Activated CD4-positive, CD25-positive, alpha-beta regulatory T cell treated with anti-CD3 and anti-CD28 coated beads, Interleukin-2, amount 50 U/mL, for 16 hours (primary cell): Measurements from ENCODE around the gene ALOX5AP.
A peak's percentile ranks its signal among the peaks of the same experiment; 100 is the strongest.

Experiments used
- DNase-seq: peaks from one replicate; pipeline ENCODE4 v3.0.0-alpha.2; 2020; ENCODE audit warnings: low read depth, low spot score

Gene ALOX5AP

DNA sequence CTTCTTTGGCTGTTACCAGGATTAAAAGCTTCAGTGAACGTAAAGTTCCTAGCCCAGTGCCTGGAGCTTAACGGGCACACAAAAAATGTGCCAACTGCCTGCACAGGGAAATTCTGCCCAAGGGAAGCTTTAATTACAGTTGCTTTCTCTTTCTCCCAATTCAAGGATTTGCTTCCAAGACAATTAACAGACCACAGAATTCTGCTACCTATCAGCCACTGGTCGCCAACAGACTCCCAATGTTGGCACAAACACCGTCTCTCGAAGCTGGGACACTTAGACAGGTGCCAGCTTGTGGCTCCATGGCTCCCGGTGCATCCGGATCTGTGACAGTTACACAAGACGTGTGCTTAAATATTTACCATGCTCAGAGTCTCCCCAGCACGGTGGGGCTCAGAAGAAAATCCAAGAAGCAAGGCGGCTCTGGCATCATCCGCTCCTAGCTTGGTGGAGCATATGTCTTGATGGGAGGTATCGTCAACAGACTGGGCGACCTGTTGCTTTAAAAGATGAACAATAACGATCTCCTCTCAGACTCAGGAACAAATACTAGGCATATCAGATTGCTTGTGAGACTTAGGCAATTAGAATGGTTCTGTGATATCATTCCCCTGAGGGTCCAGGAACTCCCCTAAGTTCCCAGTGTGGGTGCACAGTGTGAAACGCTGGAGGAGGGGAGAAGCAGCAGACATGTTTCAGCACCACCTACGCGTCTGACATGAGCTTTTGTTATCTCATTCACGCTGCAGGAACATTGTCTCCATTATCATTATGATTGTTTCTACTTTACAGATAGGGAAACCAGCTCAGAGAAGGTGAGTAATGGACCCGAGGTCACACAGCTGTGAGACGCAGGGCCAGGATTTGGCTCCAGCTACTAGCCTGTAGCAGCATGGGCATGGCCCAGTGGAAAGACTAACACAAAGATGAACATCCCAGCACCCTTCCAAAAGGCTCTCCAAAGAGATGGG is 61.6 kb downstream of the ALOX5AP start:
- DNase-seq: no peak

DNA sequence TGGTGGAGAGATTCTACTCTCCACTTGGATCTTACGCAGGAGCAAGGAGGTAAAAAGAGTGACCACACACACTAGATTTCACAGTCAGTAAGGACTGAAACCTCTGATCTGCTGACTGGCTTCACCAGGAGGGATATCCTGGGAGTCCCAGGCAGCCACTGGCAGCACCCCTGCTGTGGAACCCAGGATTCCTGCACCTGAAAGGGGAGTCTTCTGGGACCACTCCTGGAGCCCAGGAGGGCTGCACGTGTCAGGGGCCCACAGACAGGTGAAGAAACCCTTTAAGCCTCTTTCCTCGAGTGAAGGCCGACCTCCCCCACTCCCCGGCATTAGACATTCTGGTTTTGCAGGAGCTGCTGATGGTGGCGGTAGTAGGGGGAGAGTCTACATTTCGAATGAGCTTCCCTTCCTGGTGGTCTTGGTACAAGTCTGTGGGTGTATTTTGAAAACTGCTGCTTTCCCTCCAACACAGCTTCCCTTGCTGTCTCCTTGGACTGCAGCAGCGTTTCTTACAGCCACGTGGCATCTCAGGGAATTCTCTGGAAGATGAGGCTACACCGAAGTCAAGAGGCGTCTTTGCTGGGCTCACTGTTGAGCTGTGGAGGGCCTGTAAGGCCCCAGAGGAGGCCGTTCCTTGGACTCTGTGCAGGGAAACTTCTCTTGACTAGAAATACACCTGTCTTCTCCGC is 62.6 kb downstream of the ALOX5AP start:
- no peak for DNase-seq

DNA sequence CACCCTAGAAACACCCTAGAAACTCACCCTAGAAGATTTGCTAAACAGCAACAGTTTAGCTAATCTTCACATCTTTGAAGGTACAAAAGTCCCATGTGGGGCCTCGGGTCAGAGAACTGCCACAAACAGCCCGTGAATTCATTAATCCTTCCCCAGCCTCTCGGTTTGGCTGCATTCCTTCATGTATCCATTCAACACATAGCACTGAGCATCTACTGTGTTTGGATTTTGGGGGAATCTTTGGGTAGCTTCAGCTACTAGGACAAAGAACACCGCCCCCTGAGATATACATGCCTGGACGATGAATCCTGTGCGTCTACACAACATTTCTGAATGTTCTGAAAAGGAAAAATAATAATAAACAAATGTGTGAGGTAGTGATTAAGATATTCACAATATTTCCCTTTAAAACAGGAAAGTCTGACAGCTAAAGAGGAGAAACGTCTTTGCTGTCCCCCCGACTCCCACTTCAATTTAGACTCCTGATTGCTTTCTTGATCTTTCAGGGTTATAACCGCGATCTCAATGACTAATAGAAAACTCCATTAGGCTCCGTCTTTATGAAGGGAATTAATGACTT is 63.5 kb downstream of the ALOX5AP start:
- DNase-seq: no peak

DNA sequence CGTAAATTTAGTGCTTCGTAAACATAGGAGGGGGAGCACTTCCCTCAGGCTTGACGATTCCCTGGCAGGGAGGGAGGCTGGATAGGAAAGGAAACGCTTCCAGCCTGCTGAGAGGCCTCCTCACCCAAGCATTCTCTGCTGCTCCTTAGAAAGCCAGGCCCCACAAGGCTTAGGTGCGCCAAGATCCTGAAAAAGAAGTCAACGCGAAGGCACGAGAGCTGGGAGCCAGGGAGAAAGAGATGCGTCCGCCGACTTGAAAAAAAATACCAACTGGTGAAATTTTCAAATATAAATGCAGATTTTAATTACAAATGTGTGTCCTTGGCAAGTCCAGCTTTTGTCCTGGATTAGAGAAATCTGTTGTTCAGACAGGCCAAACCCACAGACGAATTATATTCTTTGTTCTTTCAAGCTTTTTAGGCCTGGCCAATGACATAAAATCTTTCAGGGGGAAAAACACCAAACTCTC is 64.0 kb downstream of the ALOX5AP start:
- DNase-seq: no peak

DNA sequence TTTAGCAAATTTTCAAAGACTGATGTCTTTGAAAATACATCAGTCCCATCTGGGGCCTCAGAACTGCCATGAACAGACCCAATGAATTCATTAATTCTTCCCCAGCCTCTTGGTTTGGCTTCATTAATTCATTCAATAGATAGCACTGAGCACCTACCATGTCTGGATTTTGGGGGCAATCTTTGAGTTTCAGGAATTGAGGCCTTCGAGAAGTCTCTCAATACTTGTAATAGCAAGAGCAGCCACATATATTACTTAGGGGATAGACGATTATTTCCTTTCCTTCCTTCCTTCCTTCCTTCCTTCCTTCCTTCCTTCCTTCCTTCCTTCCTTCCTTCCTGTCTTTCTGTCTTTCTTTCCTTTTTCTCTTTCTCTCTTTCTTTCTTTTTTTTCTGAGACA is 64.8 kb downstream of the ALOX5AP start:
- no peak for DNase-seq

DNA sequence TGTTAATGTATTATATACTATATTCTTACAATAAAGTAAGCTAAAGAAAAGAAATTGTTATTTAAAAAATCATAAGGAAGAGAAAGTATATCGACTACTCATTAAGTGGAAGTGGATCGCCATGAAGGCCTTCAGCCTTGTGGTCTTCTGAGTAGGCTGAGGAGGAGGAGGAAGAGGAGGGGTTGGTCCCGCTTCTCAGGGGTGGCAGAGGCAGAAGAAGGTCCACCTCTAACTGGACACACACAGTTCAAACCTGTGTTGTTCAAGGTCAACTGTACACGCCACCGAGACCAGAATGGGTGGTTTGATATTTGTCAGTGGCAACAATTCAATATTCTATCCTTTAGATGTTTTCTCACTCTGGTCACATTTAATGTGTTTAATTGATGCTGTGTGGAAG is 67.2 kb downstream of the ALOX5AP start:
- DNase-seq: no peak

DNA sequence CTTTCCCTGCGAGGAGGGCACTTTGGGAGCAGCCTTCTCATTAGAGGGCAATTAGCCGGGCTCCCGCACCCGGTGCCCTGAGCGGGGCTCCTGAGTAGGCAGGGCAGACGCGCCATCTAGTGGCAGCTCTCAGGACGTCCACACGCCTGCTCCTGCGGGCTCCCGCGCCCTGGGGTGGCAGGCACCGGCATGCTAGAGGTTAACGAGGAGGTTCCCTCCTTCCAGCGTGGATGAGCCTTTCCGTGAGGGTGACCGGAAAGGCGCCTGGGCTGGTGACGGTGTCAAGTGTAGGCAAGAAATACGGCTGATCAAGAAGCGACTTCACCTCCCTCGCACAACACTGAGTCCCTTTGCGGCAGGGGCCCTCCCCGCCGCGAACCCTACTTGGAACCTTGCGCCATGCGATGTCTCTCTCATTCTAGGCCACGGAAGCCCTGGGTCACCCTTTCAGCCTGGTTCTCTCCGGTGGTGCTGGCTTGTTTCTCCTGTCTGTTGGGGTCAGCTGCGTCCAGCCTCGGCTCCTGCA is 67.7 kb downstream of the ALOX5AP start:
- peak; percentile 44 for DNase-seq

DNA sequence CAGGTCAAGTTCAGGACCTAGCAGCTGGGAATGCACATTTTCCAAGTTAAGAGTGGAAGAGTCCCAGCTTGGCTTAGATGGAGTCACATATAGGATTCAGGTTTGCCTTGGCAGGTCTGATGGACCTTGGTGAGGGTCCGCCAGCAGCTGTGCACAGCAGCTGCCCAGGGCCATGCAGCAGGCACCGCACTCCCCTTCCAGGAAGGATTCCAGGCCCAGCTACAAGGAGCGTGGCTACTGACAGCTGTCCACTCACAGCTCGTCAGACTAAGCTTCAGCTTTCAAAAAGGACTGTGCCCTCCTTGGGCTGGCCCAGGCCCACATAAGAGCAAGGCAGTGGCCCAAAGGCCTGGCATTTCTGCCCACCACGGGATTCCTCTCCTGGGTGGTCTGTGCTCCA is 68.4 kb downstream of the ALOX5AP start:
- no peak for DNase-seq

DNA sequence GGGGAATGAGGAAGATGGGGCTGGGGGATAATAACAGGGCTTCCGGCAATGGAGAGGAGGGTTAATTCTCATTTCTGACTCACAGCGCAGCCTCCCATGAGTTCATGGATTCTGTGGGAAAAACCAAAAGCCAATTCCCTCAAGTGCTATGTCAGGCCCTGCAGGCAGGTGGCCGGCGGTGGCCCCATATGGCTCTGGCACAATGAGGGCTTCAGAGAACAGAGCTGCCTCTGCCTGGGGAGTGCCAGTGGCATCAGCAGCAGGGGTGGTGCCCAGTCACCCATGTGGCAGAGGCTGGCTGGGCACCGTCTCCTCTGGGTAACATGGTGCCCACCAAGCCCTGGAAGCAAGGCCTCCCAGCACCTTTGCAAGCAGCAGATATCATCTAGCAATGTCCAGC is 69.1 kb downstream of the ALOX5AP start:
- no peak for DNase-seq

DNA sequence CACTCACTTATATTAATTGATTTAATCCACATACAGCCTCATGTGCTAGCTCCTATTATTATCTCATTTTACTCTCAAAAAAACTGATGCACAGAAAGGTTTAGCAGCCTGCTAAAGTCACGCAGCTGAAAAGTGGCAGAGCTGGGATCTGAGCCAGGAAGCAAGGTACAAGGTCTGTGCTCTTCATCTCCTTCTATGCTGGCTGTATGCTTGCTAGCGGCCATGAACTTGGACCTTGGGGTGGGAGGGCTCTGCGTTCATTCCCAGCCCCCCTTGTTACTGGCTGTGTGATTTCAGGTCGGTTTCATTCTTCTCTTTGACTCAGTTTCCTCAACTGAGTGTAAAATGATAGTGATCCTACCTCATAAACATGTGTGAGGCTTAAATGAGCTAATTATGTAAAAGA is 69.8 kb downstream of the ALOX5AP start:
- no peak for DNase-seq

DNA sequence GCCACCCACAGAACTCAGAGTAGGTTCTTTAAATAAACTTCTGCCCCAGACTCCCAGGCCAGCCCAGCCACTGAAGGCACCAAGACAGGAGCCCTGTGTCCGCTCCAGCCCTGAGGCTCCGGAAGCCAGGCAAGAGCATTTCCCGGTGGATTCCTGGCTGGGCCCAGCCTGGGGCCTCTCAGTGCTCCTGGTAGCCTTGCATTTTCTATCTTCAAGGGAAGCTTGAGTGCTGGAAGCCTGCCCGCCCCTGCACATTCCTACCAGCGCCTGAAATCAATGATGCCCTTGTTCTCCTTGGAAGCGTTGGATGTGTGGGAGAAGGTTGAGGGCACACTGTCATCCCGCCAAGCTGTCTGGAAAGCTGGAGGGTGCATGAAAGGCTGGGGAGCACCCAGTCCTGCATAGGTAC is 70.3 kb downstream of the ALOX5AP start:
- no peak for DNase-seq

DNA sequence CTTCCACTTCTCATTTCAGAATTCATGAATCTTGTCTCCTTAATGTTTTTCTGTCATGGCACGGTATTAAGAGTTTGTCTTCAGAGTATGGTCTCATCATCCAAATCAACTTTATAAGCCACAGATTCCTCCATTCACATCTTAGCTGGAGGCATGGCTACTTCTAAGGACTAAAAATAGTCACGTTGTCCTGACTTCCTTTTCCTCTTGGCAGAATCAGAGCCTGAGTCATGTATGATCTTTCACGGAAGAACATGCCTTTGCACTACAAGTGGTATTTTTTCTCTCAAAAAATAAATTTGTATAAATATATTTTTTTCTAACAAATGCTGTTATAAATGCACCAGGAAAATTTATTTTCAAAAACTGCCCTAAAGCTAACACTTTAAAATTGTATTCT is 71.4 kb downstream of the ALOX5AP start:
- no peak for DNase-seq

DNA sequence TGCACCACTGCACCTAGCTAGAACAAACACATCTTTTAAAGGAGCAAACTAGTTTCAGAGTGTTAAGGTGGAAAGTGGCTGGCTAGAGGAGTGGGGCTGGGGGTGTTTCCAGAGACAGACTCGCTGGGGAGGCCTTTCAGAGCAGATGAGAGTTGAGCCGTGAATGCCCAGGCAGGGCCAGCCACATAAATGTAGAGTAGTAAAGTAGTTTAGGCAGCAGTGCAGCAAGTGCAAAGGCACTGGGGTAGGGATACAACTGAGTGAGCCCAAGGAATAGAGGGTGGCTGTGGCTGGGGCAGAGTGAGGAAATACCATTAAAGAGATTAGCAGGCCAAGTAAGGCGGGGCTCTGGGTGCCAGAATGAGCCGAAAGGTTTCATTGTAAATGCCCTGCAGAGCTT is 72.0 kb downstream of the ALOX5AP start:
- no peak for DNase-seq

DNA sequence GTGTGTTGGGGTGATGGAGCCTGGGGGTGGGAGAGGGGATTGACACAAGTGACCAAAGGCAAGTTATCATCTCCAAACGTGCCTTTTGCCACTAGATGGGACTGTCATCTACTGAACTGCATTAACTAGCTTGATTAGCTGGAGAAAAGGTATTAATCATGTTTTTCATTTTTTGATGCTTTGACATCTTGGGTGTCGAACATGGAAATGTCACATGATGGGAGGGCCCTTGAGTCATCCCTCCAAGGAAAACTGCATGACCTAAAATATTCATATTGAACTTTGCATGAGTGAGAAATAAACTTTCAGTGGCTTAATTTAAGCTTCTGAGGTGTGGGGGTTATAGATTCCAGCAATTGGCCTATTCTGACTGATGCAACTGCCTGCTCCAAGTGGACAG is 73.3 kb downstream of the ALOX5AP start:
- DNase-seq: no peak

DNA sequence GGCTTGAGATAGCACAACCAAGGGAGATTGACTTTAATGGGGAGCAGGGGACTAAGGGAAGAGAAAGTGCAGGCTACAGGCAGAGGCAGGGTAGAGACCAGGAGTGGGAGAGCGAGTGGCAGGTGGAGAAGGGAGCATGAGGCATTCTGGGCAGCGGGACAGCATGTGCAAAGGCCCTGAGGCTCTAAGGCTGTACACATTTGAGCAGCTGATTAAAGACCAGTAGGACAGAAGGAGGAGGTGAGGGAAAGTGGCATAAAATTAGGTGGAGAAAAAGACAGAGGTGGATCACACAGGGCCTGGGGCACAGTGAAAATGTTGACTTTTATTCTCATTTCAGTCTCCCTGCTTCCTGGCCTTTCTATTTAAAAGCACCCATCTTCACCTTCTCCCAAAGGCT is 74.4 kb downstream of the ALOX5AP start:
- DNase-seq: no peak

DNA sequence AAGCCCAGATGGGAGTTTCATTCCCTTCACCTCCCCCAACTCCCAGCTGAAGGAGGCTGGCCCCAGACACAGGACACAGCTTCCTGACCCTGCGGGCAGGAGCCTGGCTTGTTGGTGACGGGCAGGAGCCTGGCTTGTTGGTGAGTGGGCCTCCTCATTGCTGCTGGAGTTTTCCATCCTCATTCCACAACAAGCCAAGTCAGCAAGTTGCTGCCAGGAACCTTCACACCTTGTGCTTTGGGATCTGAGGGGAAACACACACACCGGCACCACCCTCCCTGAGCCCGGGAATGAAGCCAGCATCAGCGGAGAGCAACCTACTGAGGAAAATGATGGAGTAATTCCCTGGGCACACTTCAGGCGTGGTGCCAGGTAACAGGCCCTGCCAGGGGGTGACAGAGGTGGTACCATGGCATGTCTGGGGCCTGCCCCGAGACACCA is 74.9 kb downstream of the ALOX5AP start:
- DNase-seq: no peak

DNA sequence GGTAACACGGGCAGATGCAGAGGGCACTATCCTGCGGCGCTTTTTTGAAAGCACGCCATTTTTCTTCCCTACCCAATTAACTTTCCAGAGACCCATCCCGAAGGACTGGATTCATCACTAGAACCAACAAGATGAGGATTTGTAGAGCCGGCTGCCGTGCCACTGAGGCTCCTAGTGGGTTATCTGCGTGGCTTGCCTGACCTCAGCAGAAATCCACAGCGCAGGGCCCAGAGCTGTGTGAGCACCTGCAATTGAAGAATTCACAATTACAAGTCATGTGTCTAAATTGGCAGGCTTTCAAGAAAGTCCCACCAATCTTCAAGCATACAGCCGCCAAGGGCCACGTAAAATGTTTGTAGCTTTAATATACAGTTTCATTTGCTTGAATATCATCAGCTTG is 75.5 kb downstream of the ALOX5AP start:
- no peak for DNase-seq
